ENCODE measurements around the gene GNAQ.
"Not testable (repeated sequence)": the region's sequence is repeated elsewhere in the genome, so short reads cannot be mapped to it uniquely, and the experiment has no call there.

Gene GNAQ

DNA sequence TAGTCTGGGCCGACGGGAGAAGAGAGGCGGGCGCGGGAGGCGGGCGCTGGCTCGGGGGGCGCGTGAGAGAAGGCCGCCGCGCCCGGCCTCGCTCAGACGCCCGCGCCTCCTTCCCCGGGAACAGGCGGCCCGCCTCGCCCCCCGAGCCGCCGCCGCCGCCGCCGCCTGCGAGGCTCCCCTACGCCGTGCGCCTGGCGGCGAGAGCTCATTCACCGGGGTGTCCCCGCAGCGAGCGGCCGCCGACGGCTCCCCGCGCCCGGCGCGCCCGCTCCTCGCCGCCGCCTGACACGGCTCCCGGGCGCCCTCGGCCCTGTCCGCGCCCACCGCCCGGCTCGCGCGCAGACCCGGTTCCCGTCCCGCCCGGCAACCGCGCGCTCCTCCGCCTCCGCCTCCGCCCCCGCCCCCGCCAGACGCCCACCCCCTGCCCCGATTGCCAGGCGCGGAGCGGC lies at the start of gene GNAQ:
TSS of gene GNAQ (minus strand) at position 368 of the 449 bp plus-strand sequence. CDS start 576 bp downstream, outside the sequence.
- no peak for DNase-seq (ENCODE audit: low read depth)

DNA sequence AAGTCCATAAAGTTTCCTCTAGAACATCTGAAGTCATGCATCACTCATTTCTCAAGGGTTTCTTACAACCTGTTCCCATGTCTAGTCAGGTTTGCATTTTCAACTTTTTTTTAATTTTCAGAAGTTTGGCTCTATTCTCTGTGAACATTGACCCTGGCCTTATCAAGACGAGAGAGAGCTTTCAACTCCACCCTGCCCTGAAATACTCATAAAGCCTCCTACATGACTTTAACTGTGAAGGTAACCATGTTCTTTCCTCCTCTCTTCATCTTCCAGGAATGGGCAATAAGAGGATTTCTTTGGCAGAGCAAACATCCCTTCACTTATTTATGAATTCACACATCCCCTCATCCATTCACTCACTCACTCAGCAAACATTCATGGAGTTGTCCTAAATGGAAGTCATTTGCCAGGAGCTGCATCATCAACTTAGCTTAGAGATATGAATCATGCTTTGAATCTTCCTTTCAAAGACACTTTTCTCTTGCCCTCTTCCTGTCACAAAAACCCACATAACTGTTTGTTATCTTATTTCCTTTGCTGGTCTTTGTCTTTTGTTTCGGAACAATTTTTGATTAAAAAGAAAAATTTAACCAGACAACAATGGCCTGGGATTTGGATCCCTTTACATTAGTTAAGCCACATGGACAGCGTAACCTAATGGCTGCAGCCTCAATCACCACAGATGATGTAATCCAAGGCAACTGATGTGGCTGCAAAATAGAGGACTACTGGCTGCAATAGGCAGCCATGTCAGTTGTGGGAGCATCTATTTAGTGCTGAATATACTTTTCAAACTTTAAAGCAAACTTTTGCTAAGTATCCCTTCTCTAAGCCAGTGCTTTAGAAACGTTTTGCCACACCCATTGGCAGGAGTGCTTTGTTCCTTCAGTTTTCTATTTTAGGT lies 43.0 kb upstream of the GNAQ start:
- DNase-seq (ENCODE audit: low read depth): no peak

GRCh38 chr9:78073722-78074121 lies 42.1 kb upstream of the GNAQ start:
- no peak for DNase-seq (ENCODE audit: low read depth)

- no peak for DNase-seq (ENCODE audit: low read depth)
Observed at GRCh38 chr9:78072586-78073199, 41.1 kb upstream of the GNAQ start.

- DNase-seq (ENCODE audit: low read depth): no peak
Observed at GRCh38 chr9:78070521-78070920, 38.9 kb upstream of the GNAQ start.

DNA sequence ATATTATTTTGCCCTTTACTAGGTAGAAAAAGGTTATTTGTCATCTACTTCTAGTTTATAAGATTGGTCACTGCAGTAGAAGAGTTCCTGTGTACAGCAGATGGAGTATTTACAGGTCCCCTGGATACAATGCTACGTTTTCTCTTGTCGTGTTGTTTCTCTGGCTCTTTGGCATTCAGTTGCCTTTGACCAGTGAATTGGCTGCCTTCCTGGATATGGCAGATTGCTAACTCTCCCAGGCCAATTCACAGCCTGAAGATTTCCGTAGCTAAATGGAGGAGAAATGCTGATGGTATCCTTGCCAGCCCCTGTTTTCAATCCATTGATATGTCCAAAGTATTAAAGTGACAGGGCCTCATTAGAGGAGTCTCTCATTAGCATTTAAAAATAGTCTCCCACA lies 32.5 kb upstream of the GNAQ start:
- no peak for DNase-seq (ENCODE audit: low read depth)

- DNase-seq (ENCODE audit: low read depth): no peak
Observed at GRCh38 chr9:78062710-78063109, 31.1 kb upstream of the GNAQ start.

DNA sequence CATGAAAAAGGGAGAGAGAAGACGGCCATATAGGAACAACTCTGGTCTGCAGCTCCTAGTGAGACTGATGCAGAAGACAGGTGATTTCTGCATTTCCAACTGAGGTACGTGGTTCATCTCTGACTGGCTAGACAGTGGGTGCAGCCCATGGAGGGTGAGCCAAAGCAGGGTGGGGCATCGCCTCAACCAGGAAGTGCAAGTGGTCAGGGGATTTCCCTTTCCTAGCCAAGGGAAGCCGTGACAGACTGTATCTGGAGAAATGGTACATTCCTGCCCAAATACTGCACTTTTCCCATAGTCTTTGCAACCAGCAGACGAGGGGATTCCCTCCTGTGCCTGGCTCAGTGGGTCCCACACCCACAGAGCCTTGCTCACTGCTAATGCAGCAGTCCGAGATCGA lies 22.6 kb upstream of the GNAQ start:
- not testable (repeated sequence) for DNase-seq (ENCODE audit: low read depth)

- DNase-seq (ENCODE audit: low read depth): no peak
Observed at GRCh38 chr9:78053627-78054026, 22.0 kb upstream of the GNAQ start.

- no peak for DNase-seq (ENCODE audit: low read depth)
Observed at GRCh38 chr9:78050421-78050820, 18.8 kb upstream of the GNAQ start.

DNA sequence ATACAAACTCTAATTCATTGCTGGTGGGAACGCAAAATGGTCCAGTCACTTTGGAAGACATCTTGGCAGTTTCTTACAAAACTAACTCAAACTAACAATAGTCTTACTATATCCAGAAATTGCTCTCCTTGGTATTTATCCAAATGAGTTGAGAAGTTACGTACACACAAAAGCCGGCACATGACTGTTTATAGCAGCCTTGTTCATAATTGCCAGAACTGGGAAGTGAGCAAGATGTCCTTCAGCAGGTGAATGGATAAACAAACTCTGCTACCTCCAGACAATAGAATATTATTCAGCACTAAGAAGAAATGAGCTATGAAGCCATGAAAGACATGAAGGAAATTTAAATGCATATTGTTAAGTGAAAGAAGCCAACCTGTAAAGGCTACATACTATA lies 17.9 kb upstream of the GNAQ start:
- no peak for DNase-seq (ENCODE audit: low read depth)

DNA sequence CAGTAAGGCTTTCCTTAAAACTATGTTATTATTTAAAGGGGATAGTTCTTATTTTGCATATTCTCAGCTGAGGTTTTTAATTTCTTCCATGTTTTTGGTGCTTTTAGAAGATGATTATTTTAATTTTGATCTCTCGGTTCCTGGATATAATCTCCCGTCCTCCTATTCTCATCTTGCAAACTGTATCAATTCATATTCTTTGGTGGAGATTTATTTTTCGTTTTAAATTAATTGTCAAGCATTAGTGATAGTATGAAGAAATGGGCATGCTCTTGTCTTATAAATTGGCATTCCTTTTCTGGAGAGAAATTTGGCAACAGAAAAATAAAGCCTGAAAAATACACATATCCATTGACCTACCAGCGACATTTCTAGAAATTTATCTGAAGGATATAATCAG lies 15.5 kb upstream of the GNAQ start:
- DNase-seq (ENCODE audit: low read depth): no peak

DNA sequence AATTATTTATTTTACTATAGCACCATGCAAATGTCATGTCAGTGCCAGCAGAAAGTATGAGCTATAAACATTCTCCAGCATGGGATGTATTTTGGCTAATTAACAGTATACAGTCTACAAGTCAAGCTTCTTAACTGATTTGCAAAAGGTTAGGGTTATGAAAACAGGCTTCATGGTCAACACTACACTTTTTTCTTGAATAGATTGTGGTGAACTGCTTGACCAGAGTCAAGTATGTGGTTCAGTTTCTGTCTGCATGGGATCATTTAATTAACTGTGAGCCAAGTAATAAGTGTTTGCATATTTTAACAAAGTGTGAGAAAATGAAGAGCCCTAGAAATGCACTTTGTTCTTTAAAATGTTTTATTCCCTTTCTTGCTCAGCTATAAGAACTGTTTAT lies 14.5 kb upstream of the GNAQ start:
- no peak for DNase-seq (ENCODE audit: low read depth)

DNA sequence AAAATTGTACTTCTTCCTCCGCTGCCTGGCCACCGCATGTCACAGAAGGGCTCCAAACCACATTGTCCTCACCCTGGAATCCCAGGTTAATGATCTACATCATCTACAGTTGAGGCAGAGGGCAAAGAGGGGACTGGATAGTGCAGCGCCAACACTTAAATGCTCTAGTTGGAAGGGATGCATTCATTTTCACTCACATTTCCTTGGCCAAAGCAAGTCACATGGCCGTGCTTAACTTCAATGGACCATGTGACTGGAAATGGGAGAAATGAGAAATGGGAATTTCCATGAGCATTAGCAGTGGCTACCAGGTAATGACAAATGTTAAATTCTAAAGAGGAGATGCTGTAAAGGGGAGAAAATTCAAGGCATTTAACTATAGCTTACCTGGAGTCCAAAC lies 13.3 kb upstream of the GNAQ start:
- DNase-seq (ENCODE audit: low read depth): no peak

DNA sequence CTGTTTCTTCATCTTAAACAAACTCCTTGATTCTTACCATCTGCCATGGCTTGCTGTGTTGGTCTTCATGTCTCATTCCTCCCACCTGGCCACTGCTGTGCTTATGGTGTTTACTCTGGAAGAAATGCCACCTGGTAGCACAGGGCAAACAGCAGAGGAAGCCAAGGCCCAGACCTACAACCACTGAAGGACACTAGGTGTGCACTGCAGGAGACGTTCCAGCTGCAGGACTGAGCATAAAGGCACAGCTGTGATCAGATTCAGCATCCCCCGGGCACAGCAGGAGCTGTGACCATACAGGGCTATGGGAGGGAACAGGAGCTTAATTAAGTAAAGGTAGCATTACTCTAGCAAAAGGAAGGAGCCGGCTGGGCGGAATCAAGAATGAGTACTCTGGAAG lies 12.6 kb upstream of the GNAQ start:
- no peak for DNase-seq (ENCODE audit: low read depth)

DNA sequence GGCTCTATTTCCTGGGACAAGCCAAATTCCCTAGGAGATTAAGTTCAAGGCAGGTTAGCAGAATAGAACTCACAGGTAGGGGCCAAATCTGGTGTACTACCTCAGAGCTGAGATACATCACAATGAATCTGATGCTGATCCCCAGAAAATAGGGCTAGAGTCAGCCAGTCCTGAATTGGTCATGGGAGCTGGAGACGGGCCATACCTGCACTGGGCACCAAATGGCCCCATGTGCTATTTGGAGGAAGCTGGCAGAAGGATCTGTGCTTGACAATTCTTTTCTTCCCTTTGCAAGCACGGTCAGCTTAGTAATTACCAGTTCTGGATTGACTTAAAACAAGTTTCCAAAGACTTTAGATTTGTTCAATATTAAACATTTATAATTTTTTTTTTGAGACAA lies 10.4 kb upstream of the GNAQ start:
- no peak for DNase-seq (ENCODE audit: low read depth)

- DNase-seq (ENCODE audit: low read depth): no peak
Observed at GRCh38 chr9:78040726-78041125, 9.1 kb upstream of the GNAQ start.

GRCh38 chr9:78038620-78039300 lies 7.1 kb upstream of the GNAQ start:
- no peak for DNase-seq (ENCODE audit: low read depth)

DNA sequence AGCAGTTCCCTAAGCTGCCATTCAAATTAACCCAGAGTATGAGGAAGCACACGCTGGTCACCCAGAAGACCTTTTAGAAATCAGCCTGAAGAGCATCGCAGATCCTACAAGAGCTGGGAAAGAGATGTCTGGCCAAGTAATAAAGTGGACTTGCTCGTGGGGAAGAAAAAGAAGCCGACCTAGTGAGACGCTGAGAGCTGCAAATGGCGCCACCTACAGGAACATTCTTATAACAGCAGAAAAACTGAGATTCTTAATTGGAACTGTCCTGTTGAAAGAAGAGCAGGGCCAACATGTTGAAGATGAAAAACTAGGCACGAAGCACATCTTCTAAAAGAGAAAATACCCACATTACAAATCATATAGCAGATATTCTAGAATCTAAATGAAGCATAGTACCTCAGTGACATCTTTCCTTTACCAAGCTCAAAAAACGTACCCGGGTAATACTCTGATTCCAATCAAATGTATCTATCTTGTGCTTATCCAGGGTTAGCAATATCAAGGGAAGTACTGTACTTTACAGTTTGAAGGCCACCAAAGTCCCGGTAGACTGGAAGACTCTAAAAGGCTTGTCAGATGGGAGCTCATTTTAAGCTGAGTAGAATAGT lies 3.9 kb upstream of the GNAQ start:
- peak; percentile 62 for DNase-seq (ENCODE audit: low read depth)

DNA sequence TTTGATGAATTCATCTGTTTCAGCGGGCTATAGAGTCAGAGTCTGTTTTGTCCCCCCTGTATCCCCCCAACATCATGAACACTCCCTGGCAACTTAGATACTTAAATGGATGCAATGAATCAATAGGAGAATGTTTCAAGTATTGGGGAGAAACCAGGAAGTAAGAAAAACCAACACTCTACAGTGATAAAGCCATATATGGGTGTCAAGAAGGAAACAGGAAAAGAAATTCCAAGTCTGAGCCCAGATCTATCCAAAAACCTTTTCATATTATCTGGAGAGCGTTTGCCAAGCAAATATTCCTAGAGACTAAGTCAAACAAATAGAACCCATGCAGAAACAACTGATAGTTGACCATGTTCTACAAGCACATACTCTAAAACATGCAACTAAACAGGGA lies 2.3 kb upstream of the GNAQ start:
- DNase-seq (ENCODE audit: low read depth): no peak

GRCh38 chr9:78032730-78033457 lies 1.3 kb upstream of the GNAQ start:
- no peak for DNase-seq (ENCODE audit: low read depth)

All from GM04504 (cell line).